ENCODE measurements around the gene TMSB10. TPM values are rescaled to one million over a fixed set of nuclear protein-coding genes. Genes with fewer than 3 reads are reported as not detected.
A peak's percentile ranks its signal among the peaks of the same experiment; 100 is the strongest.
"Not testable (repeated sequence)": the region's sequence is repeated elsewhere in the genome, so short reads cannot be mapped to it uniquely, and the experiment has no call there.

Gene TMSB10
- total and polyA plus RNA-seq, 2 of the 13 experiments (the other 11 are each of a cell fraction or from before 2014, with no cell fraction given) = 665 to 708 TPM

- CTCF ChIA-PET (ENCODE audit: low intra/inter-chr PET ratio, low total read pairs); H3K79me2 ChIP-seq (ENCODE audit: insufficient read depth, low read length); POLR2A ChIA-PET; H3K9me3 ChIP-seq (ENCODE audit: low read length); intact Hi-C loops (cut with micrococcal nuclease; ENCODE audit: unreplicated experiment); H4K20me1 ChIP-seq (ENCODE audit: insufficient read depth, low read length); H3K9ac ChIP-seq (ENCODE audit: insufficient read depth, low read depth, low read length); H3K4me3 ChIP-seq (replicated peaks in 1 of 3; ENCODE audit: insufficient read depth in 1 of 3, low read depth in 2 of 3, low read length in 3 of 3); in situ Hi-C loops (cut with HindIII; ENCODE audit: extremely low pct_ligation_motif_present, low pct_unique_long_range_greater_than_20kb); H3K4me2 ChIP-seq (ENCODE audit: low read depth, low read length); H2AFZ ChIP-seq (ENCODE audit: low read length); ATAC-seq; H3K27ac ChIP-seq (ENCODE audit: extremely low read length, insufficient read depth, low read length); BruUV-seq (replicated peaks); H3K36me3 ChIP-seq (replicated peaks in 1 of 2; ENCODE audit: control insufficient read depth in 1 of 2, insufficient read depth in 2 of 2, low read length in 2 of 2); FAIRE-seq; DNase-seq (ENCODE audit: low spot score): not testable (repeated sequence)
- H3K4me1 ChIP-seq (ENCODE audit: insufficient read depth, low read length) = peaks cover 22% of the 10 kb centered on the region
- H3K27me3 ChIP-seq (ENCODE audit: control insufficient read depth in 1 of 2, insufficient read depth in 2 of 2, low read length in 2 of 2) = peaks cover 9 to 42% of the 10 kb centered on the region in 2 experiments
- 83% methylated on average over 1 of the region's 1 CpG for WGBS (ENCODE audit: low lambda C conversion rate)
- TF ChIP-seq ZNF121 (CRISPR knock-in tag; IDR thresholded peaks at IDR 0.05) = 0 out of 2 replicates have a peak, but pooled peaks have one; percentile 25
Observed at GRCh38 chr2:84875619-84876018, 29.8 kb upstream of the TMSB10 start.

- FAIRE-seq = peak; percentile 4
- ATAC-seq = no peak
- CTCF ChIA-PET (ENCODE audit: low intra/inter-chr PET ratio, low total read pairs) = no interaction called here
- no peak overlapping the region for H3K9ac ChIP-seq (ENCODE audit: insufficient read depth, low read depth, low read length)
- no peaks in the 10 kb centered on the region for H3K9me3 ChIP-seq (ENCODE audit: low read length)
- H3K4me2 ChIP-seq (ENCODE audit: low read depth, low read length) = no peak overlapping the region
- H3K4me1 ChIP-seq (ENCODE audit: insufficient read depth, low read length) = peaks cover 29% of the 10 kb centered on the region
- WGBS (ENCODE audit: low lambda C conversion rate) = 12% methylated on average over 3 of the region's 3 CpGs
- intact Hi-C loops (cut with micrococcal nuclease; ENCODE audit: unreplicated experiment) = no loop called here
- peaks cover 3% of the 10 kb centered on the region; the same call in 1 of the 2 replicates for H4K20me1 ChIP-seq (ENCODE audit: insufficient read depth, low read length)
- H3K27me3 ChIP-seq (ENCODE audit: control insufficient read depth in 1 of 2, insufficient read depth in 2 of 2, low read length in 2 of 2) = peaks cover 12 to 50% of the 10 kb centered on the region in 2 experiments
- H3K36me3 ChIP-seq (replicated peaks in 1 of 2; ENCODE audit: control insufficient read depth in 1 of 2, insufficient read depth in 2 of 2, low read length in 2 of 2) = no peaks in the 10 kb centered on the region
- DNase-seq (ENCODE audit: low spot score) = no peak
- H3K4me3 ChIP-seq (replicated peaks in 1 of 3; ENCODE audit: insufficient read depth in 1 of 3, low read depth in 2 of 3, low read length in 3 of 3) = no peak overlapping the region
- no peaks in the 10 kb centered on the region for H3K79me2 ChIP-seq (ENCODE audit: insufficient read depth, low read length)
- BruUV-seq (replicated peaks) = no TSS peak
- no peak overlapping the region for H3K27ac ChIP-seq (ENCODE audit: extremely low read length, insufficient read depth, low read length)
- in situ Hi-C loops (cut with HindIII; ENCODE audit: extremely low pct_ligation_motif_present, low pct_unique_long_range_greater_than_20kb) = no loop called here
- H2AFZ ChIP-seq (ENCODE audit: low read length) = no peak overlapping the region
- POLR2A ChIA-PET = no interaction called here
- TF ChIP-seq NFIC (IDR thresholded peaks at IDR 0.05; ENCODE audit: low read length) = no peak
- TF ChIP-seq ZFP82 (CRISPR knock-in tag; IDR thresholded peaks at IDR 0.05; ENCODE audit: borderline replicate concordance) = no peak
- no peak for TF ChIP-seq ZNF761 (CRISPR knock-in tag; conservative IDR thresholded peaks at IDR 0.05)
- no peak for TF ChIP-seq SIX4 (CRISPR knock-in tag; IDR thresholded peaks at IDR 0.05)
- TF ChIP-seq ZBTB25 (CRISPR knock-in tag; IDR thresholded peaks at IDR 0.05) = no peak
- no peak for TF ChIP-seq ZNF468 (CRISPR knock-in tag; IDR thresholded peaks at IDR 0.05)
- TF ChIP-seq THAP9 (CRISPR knock-in tag; IDR thresholded peaks at IDR 0.05; ENCODE audit: borderline replicate concordance) = no peak
- TF ChIP-seq ZNF619 (CRISPR knock-in tag; IDR thresholded peaks at IDR 0.05) = no peak
- TF ChIP-seq ZBED4 (CRISPR knock-in tag; IDR thresholded peaks at IDR 0.05; ENCODE audit: borderline replicate concordance) = no peak
- no peak for TF ChIP-seq ELF3 (CRISPR knock-in tag; IDR thresholded peaks at IDR 0.05)
Observed at GRCh38 chr2:84876369-84876768, 29.1 kb upstream of the TMSB10 start.

Measured in HepG2 (cell line).